ENCODE data around the gene SMC1A.

SMC1A gene

GRCh38 chrX:53429755-53430154 is 7.3 kb upstream of the SMC1A start:
- no peaks in the 10 kb centered on the region for H3K36me3 ChIP-seq (replicated peaks; ENCODE audit: insufficient read depth, low read length)
- no peaks in the 10 kb centered on the region for H3K4me1 ChIP-seq (ENCODE audit: low read length)
- no peaks in the 10 kb centered on the region for H3K9me2 ChIP-seq (replicated peaks; ENCODE audit: insufficient read depth, low read length)
- peaks cover 11% of the 10 kb centered on the region for H3K79me2 ChIP-seq (ENCODE audit: low read length)
- no peaks in the 10 kb centered on the region for H3K27me3 ChIP-seq (replicated peaks; ENCODE audit: insufficient read depth, low read length)
- H3K9ac ChIP-seq (ENCODE audit: low read length), result no peak overlapping the region
- no peaks in the 10 kb centered on the region for H3F3A ChIP-seq (ENCODE audit: insufficient read depth, low read length)
- H2AFZ ChIP-seq (ENCODE audit: low read length), result no peak overlapping the region
- TF ChIP-seq, protein P1, sequence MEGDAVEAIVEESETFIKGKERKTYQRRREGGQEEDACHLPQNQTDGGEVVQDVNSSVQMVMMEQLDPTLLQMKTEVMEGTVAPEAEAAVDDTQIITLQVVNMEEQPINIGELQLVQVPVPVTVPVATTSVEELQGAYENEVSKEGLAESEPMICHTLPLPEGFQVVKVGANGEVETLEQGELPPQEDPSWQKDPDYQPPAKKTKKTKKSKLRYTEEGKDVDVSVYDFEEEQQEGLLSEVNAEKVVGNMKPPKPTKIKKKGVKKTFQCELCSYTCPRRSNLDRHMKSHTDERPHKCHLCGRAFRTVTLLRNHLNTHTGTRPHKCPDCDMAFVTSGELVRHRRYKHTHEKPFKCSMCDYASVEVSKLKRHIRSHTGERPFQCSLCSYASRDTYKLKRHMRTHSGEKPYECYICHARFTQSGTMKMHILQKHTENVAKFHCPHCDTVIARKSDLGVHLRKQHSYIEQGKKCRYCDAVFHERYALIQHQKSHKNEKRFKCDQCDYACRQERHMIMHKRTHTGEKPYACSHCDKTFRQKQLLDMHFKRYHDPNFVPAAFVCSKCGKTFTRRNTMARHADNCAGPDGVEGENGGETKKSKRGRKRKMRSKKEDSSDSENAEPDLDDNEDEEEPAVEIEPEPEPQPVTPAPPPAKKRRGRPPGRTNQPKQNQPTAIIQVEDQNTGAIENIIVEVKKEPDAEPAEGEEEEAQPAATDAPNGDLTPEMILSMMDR (IDR thresholded peaks at IDR 0.05; ENCODE audit: low read length), result no peak
- no peak for TF ChIP-seq EZH2phosphoT487 (IDR thresholded peaks at IDR 0.05; ENCODE audit: low read length)
- no peak for TF ChIP-seq EZH2 (optimal IDR thresholded peaks at IDR 0.05; ENCODE audit: low read depth, low read length)
- no peak overlapping the region for H3K4me2 ChIP-seq (ENCODE audit: low read depth, low read length)
- DNase-seq, result no peak
- H3K27ac ChIP-seq (ENCODE audit: low read length), result no peak overlapping the region
- H3K9me3 ChIP-seq (replicated peaks; ENCODE audit: insufficient read depth, low read length), result no peaks in the 10 kb centered on the region
- H4K20me1 ChIP-seq (ENCODE audit: insufficient read depth, low read length), result no peaks in the 10 kb centered on the region
- H3K4me3 ChIP-seq (ENCODE audit: low read length), result no peak overlapping the region

GRCh38 chrX:53422861-53423306 is 430 bp upstream of the SMC1A start, which contains the start of gene RIBC1:
TSS of gene RIBC1 (plus strand) at chrX:53422873. CDS start at chrX:53426277, 3,404 bp downstream.
- H3K36me3 ChIP-seq (replicated peaks; ENCODE audit: insufficient read depth, low read length), result no peaks in the 10 kb centered on the region
- H3K9me2 ChIP-seq (replicated peaks; ENCODE audit: insufficient read depth, low read length), result no peaks in the 10 kb centered on the region
- peak within 1 kb of the TSS; percentile 43 for H2AFZ ChIP-seq (ENCODE audit: low read length)
- H3K4me2 ChIP-seq (ENCODE audit: low read depth, low read length), result peak within 1 kb of the TSS; percentile 85
- no peaks in the 10 kb centered on the region for H3K4me1 ChIP-seq (ENCODE audit: low read length)
- H3K79me2 ChIP-seq (ENCODE audit: low read length), result peaks cover 45% of the 10 kb centered on the region
- peak within 1 kb of the TSS; percentile 83 for H3K4me3 ChIP-seq (ENCODE audit: low read length)
- no peaks in the 10 kb centered on the region for H3K9me3 ChIP-seq (replicated peaks; ENCODE audit: insufficient read depth, low read length)
- H3K9ac ChIP-seq (ENCODE audit: low read length), result peak within 1 kb of the TSS; percentile 99
- no peak for TF ChIP-seq EZH2 (optimal IDR thresholded peaks at IDR 0.05; ENCODE audit: low read depth, low read length)
- TF ChIP-seq, protein P1 (IDR thresholded peaks at IDR 0.05; ENCODE audit: low read length), result no peak
- no peak for TF ChIP-seq EZH2phosphoT487 (IDR thresholded peaks at IDR 0.05; ENCODE audit: low read length)
- no peaks in the 10 kb centered on the region for H3K27me3 ChIP-seq (replicated peaks; ENCODE audit: insufficient read depth, low read length)
- no peaks in the 10 kb centered on the region for H3F3A ChIP-seq (ENCODE audit: insufficient read depth, low read length)
- no peaks in the 10 kb centered on the region; the same call in 1 of the 2 replicates for H4K20me1 ChIP-seq (ENCODE audit: insufficient read depth, low read length)
- H3K27ac ChIP-seq (ENCODE audit: low read length), result peak within 1 kb of the TSS; percentile 91
- no peak for DNase-seq

DNA sequence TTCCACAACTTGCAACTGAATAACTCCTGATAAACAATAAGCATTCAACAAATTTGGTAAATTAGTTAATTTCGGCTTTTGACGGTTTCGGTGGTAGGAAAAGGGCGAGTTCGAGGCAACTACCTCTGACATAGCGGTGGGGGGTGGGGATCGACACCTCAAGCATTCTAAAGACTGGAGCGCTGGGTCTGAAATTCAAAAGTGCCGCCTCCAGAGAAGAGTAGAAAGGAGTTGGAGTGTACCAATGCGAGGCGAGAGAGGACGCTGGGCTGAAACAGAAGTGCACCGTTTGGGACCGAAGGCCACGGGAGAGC is 725 bp downstream of the SMC1A start:
- TF ChIP-seq EZH2 (optimal IDR thresholded peaks at IDR 0.05; ENCODE audit: low read depth, low read length), result no peak
- TF ChIP-seq EZH2phosphoT487 (IDR thresholded peaks at IDR 0.05; ENCODE audit: low read length), result no peak
- TF ChIP-seq, protein P1 (IDR thresholded peaks at IDR 0.05; ENCODE audit: low read length), result no peak
- no peaks in the 10 kb centered on the region for H3K27me3 ChIP-seq (replicated peaks; ENCODE audit: insufficient read depth, low read length)
- H3K9ac ChIP-seq (ENCODE audit: low read length), result peak overlapping the region; percentile 99
- H3K27ac ChIP-seq (ENCODE audit: low read length), result peak overlapping the region; percentile 91; the same call in 1 of the 2 replicates
- peak overlapping the region; percentile 85 for H3K4me2 ChIP-seq (ENCODE audit: low read depth, low read length)
- H2AFZ ChIP-seq (ENCODE audit: low read length), result peak overlapping the region; percentile 24; the same call in 1 of the 2 replicates
- no peaks in the 10 kb centered on the region for H3K9me2 ChIP-seq (replicated peaks; ENCODE audit: insufficient read depth, low read length)
- DNase-seq, result no peak
- H3K9me3 ChIP-seq (replicated peaks; ENCODE audit: insufficient read depth, low read length), result no peaks in the 10 kb centered on the region
- no peaks in the 10 kb centered on the region for H3K36me3 ChIP-seq (replicated peaks; ENCODE audit: insufficient read depth, low read length)
- no peaks in the 10 kb centered on the region for H3F3A ChIP-seq (ENCODE audit: insufficient read depth, low read length)
- no peaks in the 10 kb centered on the region; the same call in 1 of the 2 replicates for H4K20me1 ChIP-seq (ENCODE audit: insufficient read depth, low read length)
- H3K4me3 ChIP-seq (ENCODE audit: low read length), result peak overlapping the region; percentile 83
- peaks cover 55% of the 10 kb centered on the region for H3K79me2 ChIP-seq (ENCODE audit: low read length)
- H3K4me1 ChIP-seq (ENCODE audit: low read length), result no peaks in the 10 kb centered on the region

Data from MM.1S (cell line).